Spinal cord (tissue), 10 donors: ENCODE results near the gene UBFD1. TPM values are rescaled to one million over a fixed set of nuclear protein-coding genes. Genes with fewer than 3 reads are reported as not detected.
"Not testable (repeated sequence)": the region's sequence is repeated elsewhere in the genome, so short reads cannot be mapped to it uniquely, and the experiment has no call there.

Source experiments
- DNase-seq, 6 donors: peaks; one replicate each; pipeline versions ENCODE4 v3.0.0 to v3.0.0-alpha.2; 2013 to 2015; ENCODE audit warnings: low spot score in 6 of 6, low read depth in 4 of 6
- H3K27ac ChIP-seq: one replicate; pipeline ENCODE4 v1.5.1; 2013; ENCODE audit warnings: low read depth, low read length, control low read depth
- H3K27me3 ChIP-seq: one replicate; pipeline ENCODE4 v1.6.1; 2013; ENCODE audit warnings: low read length; ENCODE audit not compliant: control insufficient read depth, insufficient read depth
- H3K36me3 ChIP-seq: one replicate; pipeline ENCODE4 v1.6.1; 2013; ENCODE audit warnings: low read length; ENCODE audit not compliant: control insufficient read depth, insufficient read depth
- H3K4me1 ChIP-seq: one replicate; pipeline ENCODE4 v1.6.1; 2013; ENCODE audit warnings: low read length; ENCODE audit not compliant: control insufficient read depth, insufficient read depth
- H3K4me3 ChIP-seq: one replicate; pipeline ENCODE4 v1.5.1; 2013; ENCODE audit warnings: low read depth, low read length, control low read depth
- H3K9me3 ChIP-seq: one replicate; pipeline ENCODE4 v1.6.1; 2013; ENCODE audit warnings: low read length; ENCODE audit not compliant: control insufficient read depth, insufficient read depth
- WGBS: methylation state at CpG from one replicate; pipeline ENCODE4 v1.1.5; 2013; ENCODE audit warnings: missing lambda C conversion rate; ENCODE audit not compliant: insufficient coverage; 5-methylcytosine and 5-hydroxymethylcytosine counted together
- polyA plus RNA-seq, 2 donors: library from polyadenylated mRNA; unstranded; fragments of 120-200 nt; gene quantifications; one replicate each; pipeline ENCODE4 v1.2.1, GENCODE V29; 2013; ENCODE audit not compliant: insufficient read length in 2 of 2
- total RNA-seq, 2 donors: library from RNA; depleted of rRNA in 1 of 2; stranded (reverse); fragments of 120-200 nt in 1 of 2; fragments of >200 nt in 1 of 2; gene quantifications; one replicate each; pipeline versions ENCODE4 v1.2.3 to v1.2.4, GENCODE V29; 2013 to 2014
- donor health status: healthy.

UBFD1 gene
- total and polyA plus RNA-seq, 4 donors = 58.1 to 104 (median 88.8) TPM

GRCh38 chr16:23577493-23577892, 20.0 kb downstream of the UBFD1 start:
- Histone ChIP-seq H3K4me3 (no peak overlapping the region), H3K27ac (no peak overlapping the region), H3K4me1 (peaks cover 4% of the 10 kb centered on the region), H3K27me3 (no peaks in the 10 kb centered on the region), H3K9me3 (no peaks in the 10 kb centered on the region), H3K36me3 (peaks cover 62% of the 10 kb centered on the region)
- WGBS = 100% methylated on average over 2 of the region's 2 CpGs
- no peak for DNase-seq

GRCh38 chr16:23578101-23578830, 20.7 kb downstream of the UBFD1 start:
- 54% methylated on average over 1 of the region's 5 CpGs for WGBS
- peak in 3 of 6 donors; percentile 22 to 72 (median 57) for DNase-seq
- H3K27me3 ChIP-seq = no peaks in the 10 kb centered on the region
- no peaks in the 10 kb centered on the region for H3K9me3 ChIP-seq
- peaks cover 60% of the 10 kb centered on the region for H3K36me3 ChIP-seq
- H3K4me3 ChIP-seq = no peak overlapping the region
- H3K27ac ChIP-seq = no peak overlapping the region
- peaks cover 4% of the 10 kb centered on the region for H3K4me1 ChIP-seq

- DNase-seq = no peak
- H3K27me3 ChIP-seq = no peaks in the 10 kb centered on the region
- WGBS = no CpG with 5 or more reads among the region's 4 CpGs
- peaks cover 4% of the 10 kb centered on the region for H3K4me1 ChIP-seq
- no peak overlapping the region for H3K27ac ChIP-seq
- no peaks in the 10 kb centered on the region for H3K9me3 ChIP-seq
- H3K4me3 ChIP-seq = no peak overlapping the region
- peaks cover 56% of the 10 kb centered on the region for H3K36me3 ChIP-seq
Observed at GRCh38 chr16:23579371-23579770, 21.8 kb downstream of the UBFD1 start.

DNA sequence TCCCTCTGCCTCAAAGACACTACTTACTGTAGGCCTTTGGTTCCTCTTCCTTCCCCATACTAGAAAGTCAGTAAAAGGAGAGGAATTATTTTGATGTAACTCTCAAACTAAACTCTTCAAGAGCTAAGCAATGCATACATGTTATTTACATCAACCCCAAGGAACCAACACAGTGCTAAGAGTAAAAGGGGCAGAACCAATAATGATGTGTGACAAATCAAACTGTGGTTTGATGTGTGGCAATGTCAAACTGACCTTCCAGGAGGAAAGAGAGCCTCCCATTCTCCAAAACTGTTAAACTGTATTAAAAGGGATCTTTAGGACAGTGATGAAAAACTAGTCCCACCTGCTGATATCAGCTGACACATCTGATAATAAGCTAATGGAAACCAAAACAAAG, 22.9 kb downstream of the UBFD1 start:
- Histone ChIP-seq H3K27ac (no peak overlapping the region), H3K9me3 (no peaks in the 10 kb centered on the region), H3K4me1 (peaks cover 4% of the 10 kb centered on the region), H3K27me3 (no peaks in the 10 kb centered on the region), H3K36me3 (peaks cover 58% of the 10 kb centered on the region), H3K4me3 (no peak overlapping the region)
- no peak for DNase-seq

DNA sequence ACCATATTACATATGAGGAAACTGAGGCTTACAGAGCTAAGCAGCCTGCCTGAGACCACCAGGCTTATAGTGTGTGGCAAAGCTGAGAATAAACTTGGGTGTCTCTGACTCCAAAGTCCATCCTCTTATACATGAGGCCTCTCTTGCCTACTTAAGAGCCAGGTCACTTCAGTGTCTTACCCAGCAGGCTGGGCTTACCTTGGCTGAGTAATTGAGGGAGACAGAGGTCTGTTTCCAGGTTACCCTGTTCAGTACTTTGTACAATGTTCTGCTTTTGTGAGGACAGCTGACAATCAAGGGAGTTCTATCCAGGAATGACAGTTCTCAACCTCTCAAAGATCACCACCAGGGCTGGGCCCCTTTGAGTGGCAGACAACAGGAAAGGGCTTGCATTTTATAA, 24.2 kb downstream of the UBFD1 start:
- DNase-seq = no peak
- H3K36me3 ChIP-seq = peaks cover 58% of the 10 kb centered on the region

DNA sequence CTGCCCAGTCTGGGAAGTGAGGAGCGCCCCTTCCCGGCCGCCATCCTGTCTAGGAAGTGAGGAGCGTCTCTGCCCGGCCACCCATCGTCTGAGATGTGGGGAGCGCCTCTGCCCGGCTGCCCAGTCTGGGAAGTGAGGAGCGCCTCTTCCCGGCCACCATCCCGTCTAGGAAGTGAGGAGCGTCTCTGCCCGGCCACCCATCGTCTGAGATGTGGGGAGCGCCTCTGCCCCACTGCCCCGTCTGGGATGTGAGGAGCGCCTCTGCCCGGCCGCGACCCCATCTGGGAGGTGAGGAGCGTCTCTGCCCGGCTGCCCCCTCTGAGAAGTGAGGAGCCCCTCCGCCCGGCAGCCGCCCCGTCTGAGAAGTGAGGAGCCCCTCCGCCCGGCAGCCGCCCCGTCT, 25.7 kb downstream of the UBFD1 start:
- 97% methylated on average over 6 of the region's 30 CpGs for WGBS
- H3K4me1 ChIP-seq, H3K4me3 ChIP-seq, H3K27me3 ChIP-seq, H3K27ac ChIP-seq, DNase-seq, H3K9me3 ChIP-seq: not testable (repeated sequence)
- H3K36me3 ChIP-seq = peaks cover 65% of the 10 kb centered on the region

More for the DNA sequence above, 24.2 kb downstream of the UBFD1 start:
- Histone ChIP-seq H3K27ac (no peak overlapping the region), H3K4me3 (no peak overlapping the region), H3K9me3 (no peaks in the 10 kb centered on the region), H3K27me3 (no peaks in the 10 kb centered on the region), H3K4me1 (peaks cover 4% of the 10 kb centered on the region)

GRCh38 chr16:23584186-23585076, 26.9 kb downstream of the UBFD1 start:
- 91% methylated on average over 6 of the region's 14 CpGs for WGBS
- no peaks in the 10 kb centered on the region for H3K27me3 ChIP-seq
- H3K36me3 ChIP-seq = peaks cover 62% of the 10 kb centered on the region
- H3K4me3 ChIP-seq = no peak overlapping the region
- no peaks in the 10 kb centered on the region for H3K9me3 ChIP-seq
- no peak for DNase-seq
- H3K4me1 ChIP-seq = no peaks in the 10 kb centered on the region
- no peak overlapping the region for H3K27ac ChIP-seq

GRCh38 chr16:23587726-23588125, 30.2 kb downstream of the UBFD1 start:
- DNase-seq = no peak
- WGBS = 98% methylated on average over 5 of the region's 5 CpGs
- H3K36me3 ChIP-seq = peaks cover 76% of the 10 kb centered on the region

DNA sequence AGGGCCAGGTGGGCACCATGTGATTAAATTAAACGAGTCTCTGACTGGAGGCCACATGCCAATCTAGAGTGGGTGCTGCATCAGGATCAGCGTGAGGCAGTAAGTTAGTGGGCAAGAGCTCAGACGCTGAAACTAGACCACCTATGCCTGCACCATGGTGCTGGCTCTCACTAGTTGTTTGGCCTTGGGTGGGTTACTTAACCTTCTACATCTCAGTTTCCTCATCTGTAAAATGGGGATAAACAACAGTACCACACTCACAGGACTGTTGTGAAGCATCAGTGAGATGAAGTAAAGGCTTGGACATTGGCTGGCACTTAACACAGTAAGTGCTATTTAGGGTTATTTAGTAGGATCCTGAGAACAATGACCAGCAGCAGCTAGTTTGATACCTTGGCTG, 32.7 kb downstream of the UBFD1 start:
- Histone ChIP-seq H3K4me3 (no peak overlapping the region), H3K27me3 (no peaks in the 10 kb centered on the region), H3K27ac (no peak overlapping the region), H3K4me1 (peaks cover 11% of the 10 kb centered on the region), H3K36me3 (peaks cover 74% of the 10 kb centered on the region), H3K9me3 (no peaks in the 10 kb centered on the region)
- no peak for DNase-seq
- 64% methylated on average over 1 of the region's 3 CpGs for WGBS

More at GRCh38 chr16:23587726-23588125, 30.2 kb downstream of the UBFD1 start:
- Histone ChIP-seq H3K4me3 (no peak overlapping the region), H3K9me3 (no peaks in the 10 kb centered on the region), H3K27ac (no peak overlapping the region), H3K4me1 (no peaks in the 10 kb centered on the region), H3K27me3 (no peaks in the 10 kb centered on the region)
